ENCODE data around the gene UNC5C. TPM values are rescaled to one million over a fixed set of nuclear protein-coding genes. Genes with fewer than 3 reads are reported as not detected.

UNC5C gene
- not detected in 2 replicates for total RNA-seq

- FAIRE-seq (no peak), DNase-seq (ENCODE audit: low read depth) (no peak)
- H3K4me3 ChIP-seq (ENCODE audit: low read depth, low read length) = peak within 1 kb of the TSS; percentile 30
- H3K36me3 ChIP-seq (ENCODE audit: control insufficient read depth, insufficient read depth, low read length) = no peaks in the 10 kb centered on the region
- peaks cover 34% of the 10 kb centered on the region for H3K27me3 ChIP-seq (ENCODE audit: control insufficient read depth, insufficient read depth, low read length)
- TF ChIP-seq CTCF (IDR thresholded peaks at IDR 0.05; ENCODE audit: insufficient read depth, low read length, severe bottlenecking) = no peak
Observed at GRCh38 chr4:95548738-95549245, at the start of gene UNC5C. TSS of gene UNC5C (minus strand) at chr4:95548973.

- DNase-seq (ENCODE audit: low read depth) (no peak), FAIRE-seq (no peak)
- Histone ChIP-seq H3K4me3 (ENCODE audit: low read depth, low read length) (no peak overlapping the region), H3K36me3 (ENCODE audit: control insufficient read depth, insufficient read depth, low read length) (no peaks in the 10 kb centered on the region), H3K27me3 (ENCODE audit: control insufficient read depth, insufficient read depth, low read length) (no peaks in the 10 kb centered on the region)
- no peak for TF ChIP-seq CTCF (IDR thresholded peaks at IDR 0.05; ENCODE audit: insufficient read depth, low read length, severe bottlenecking)
Observed at GRCh38 chr4:95596676-95597075, 47.9 kb upstream of the UNC5C start.

- no peak for FAIRE-seq
- TF ChIP-seq CTCF (IDR thresholded peaks at IDR 0.05; ENCODE audit: insufficient read depth, low read length, severe bottlenecking) = no peak
Observed at GRCh38 chr4:95594629-95595028, 45.9 kb upstream of the UNC5C start.

GRCh38 chr4:95594013-95594412, 45.2 kb upstream of the UNC5C start:
- H3K36me3 ChIP-seq (ENCODE audit: control insufficient read depth, insufficient read depth, low read length) = no peaks in the 10 kb centered on the region
- no peaks in the 10 kb centered on the region for H3K27me3 ChIP-seq (ENCODE audit: control insufficient read depth, insufficient read depth, low read length)
- TF ChIP-seq CTCF (IDR thresholded peaks at IDR 0.05; ENCODE audit: insufficient read depth, low read length, severe bottlenecking) = no peak
- FAIRE-seq (no peak), DNase-seq (ENCODE audit: low read depth) (no peak)
- no peak overlapping the region for H3K4me3 ChIP-seq (ENCODE audit: low read depth, low read length)

More at GRCh38 chr4:95594629-95595028, 45.9 kb upstream of the UNC5C start:
- Histone ChIP-seq H3K27me3 (ENCODE audit: control insufficient read depth, insufficient read depth, low read length) (no peaks in the 10 kb centered on the region), H3K36me3 (ENCODE audit: control insufficient read depth, insufficient read depth, low read length) (no peaks in the 10 kb centered on the region), H3K4me3 (ENCODE audit: low read depth, low read length) (no peak overlapping the region)
- DNase-seq (ENCODE audit: low read depth) = no peak

- no peak for DNase-seq (ENCODE audit: low read depth)
- Histone ChIP-seq H3K27me3 (ENCODE audit: control insufficient read depth, insufficient read depth, low read length) (no peaks in the 10 kb centered on the region), H3K36me3 (ENCODE audit: control insufficient read depth, insufficient read depth, low read length) (no peaks in the 10 kb centered on the region), H3K4me3 (ENCODE audit: low read depth, low read length) (no peak overlapping the region)
- no peak for FAIRE-seq
- TF ChIP-seq CTCF (IDR thresholded peaks at IDR 0.05; ENCODE audit: insufficient read depth, low read length, severe bottlenecking) = no peak
Observed at GRCh38 chr4:95591278-95591677, 42.5 kb upstream of the UNC5C start.

GRCh38 chr4:95590615-95591014, 41.8 kb upstream of the UNC5C start:
- H3K27me3 ChIP-seq (ENCODE audit: control insufficient read depth, insufficient read depth, low read length) = no peaks in the 10 kb centered on the region
- no peak for TF ChIP-seq CTCF (IDR thresholded peaks at IDR 0.05; ENCODE audit: insufficient read depth, low read length, severe bottlenecking)
- no peak overlapping the region for H3K4me3 ChIP-seq (ENCODE audit: low read depth, low read length)
- FAIRE-seq (peak; percentile 64), DNase-seq (ENCODE audit: low read depth) (no peak)
- no peaks in the 10 kb centered on the region for H3K36me3 ChIP-seq (ENCODE audit: control insufficient read depth, insufficient read depth, low read length)

All from bronchial epithelial cell (primary cell).